Gastrocnemius medialis (tissue), 4 donors: ENCODE data around the gene SV2B. TPM values are rescaled to one million over a fixed set of nuclear protein-coding genes. Genes with fewer than 3 reads are reported as not detected.
A peak's percentile ranks its signal among the peaks of the same experiment; 100 is the strongest.

Source experiments
- ATAC-seq, 2 donors: fragments of 150-250 bp; one replicate each; pipeline ENCODE4 v1.9.1; 2016
- DNase-seq, 2 donors: peaks; one replicate each; pipeline ENCODE4 v3.0.0-alpha.2; 2019
- H3K27ac ChIP-seq, 4 donors: fragments of 200-600 bp; sonication (generic); 1 replicate in 1 of 4; 2 replicates in 3 of 4; pipeline ENCODE4 v1.5.1; 2016 to 2018; ENCODE audit warnings: mild to moderate bottlenecking in 2 of 4, moderate library complexity in 1 of 4
- H3K27me3 ChIP-seq, 3 donors: fragments of 200-600 bp; sonication (generic) in 2 of 3; 1 replicate in 1 of 3; 2 replicates in 2 of 3; pipeline versions ENCODE4 v1.5.1 to v1.6.0; 2016 to 2019; ENCODE audit warnings: mild to moderate bottlenecking in 1 of 3, moderate library complexity in 1 of 3
- H3K36me3 ChIP-seq, 2 donors: fragments of 200-600 bp; sonication (generic) in 1 of 2; one replicate each; pipeline ENCODE4 v1.5.1; 2017 to 2018
- H3K4me1 ChIP-seq, 2 donors: fragments of 200-600 bp; sonication (generic) in 1 of 2; one replicate each; pipeline ENCODE4 v1.5.1; 2016 to 2017; ENCODE audit warnings: mild to moderate bottlenecking in 2 of 2
- H3K4me3 ChIP-seq, 4 donors: fragments of 200-600 bp; sonication (generic) in 3 of 4; 1 replicate in 1 of 4; 2 replicates in 3 of 4; pipeline ENCODE4 v1.5.1; 2016 to 2019; ENCODE audit warnings: mild to moderate bottlenecking in 2 of 4
- H3K9me3 ChIP-seq, 3 donors: fragments of 200-600 bp; sonication (generic) in 2 of 3; 1 replicate in 1 of 3; 2 replicates in 2 of 3; pipeline ENCODE4 v1.5.1; 2016 to 2019
- POLR2A ChIP-seq, 2 donors: fragments of 450-650 bp; IDR thresholded peaks; one replicate each; pipeline ENCODE4 v1.6.1; 2017; ENCODE audit warnings: antibody characterized with exemption in 2 of 2, mild to moderate bottlenecking in 2 of 2, moderate library complexity in 2 of 2
- in situ Hi-C, 4 donors: fragments of 200-750 bp; cut with MboI; loops; one replicate each; pipeline versions ENCODE4 v1.15.0 to v1.8.0; 2017; ENCODE audit warnings: low sequenced_read_pairs in 4 of 4
- intact Hi-C: fragments of 100-400 bp; cut with DNase I; formaldehyde crosslinking; loops from one replicate; pipeline ENCODE4 v1.15.1; 2023; ENCODE audit warnings: low total_unique reads
- total RNA-seq, 4 donors: library from RNA; depleted of rRNA; stranded (reverse); fragments of >200 nt; gene quantifications; one replicate each; pipeline versions ENCODE4 v1.1.0 to v1.2.3, GENCODE V29; 2016
- TF ChIP-seq, protein P1 (sequence below), 5 experiments: fragments of 450-650 bp in 3 of 5; fragments of 200-600 bp in 2 of 5; sonication (generic) in 2 of 5; IDR thresholded peaks in 4 of 5; conservative IDR thresholded peaks in 1 of 5; 1 replicate in 4 of 5; 2 replicates in 1 of 5; pipeline ENCODE4 v1.5.1; 2016 to 2019; ENCODE audit warnings: antibody characterized with exemption in 5 of 5, mild to moderate bottlenecking in 3 of 5, moderate library complexity in 3 of 5

Gene SV2B
- total RNA-seq, 4 donors from 2014 or later: 0.36 to 0.89 (median 0.67) TPM

DNA sequence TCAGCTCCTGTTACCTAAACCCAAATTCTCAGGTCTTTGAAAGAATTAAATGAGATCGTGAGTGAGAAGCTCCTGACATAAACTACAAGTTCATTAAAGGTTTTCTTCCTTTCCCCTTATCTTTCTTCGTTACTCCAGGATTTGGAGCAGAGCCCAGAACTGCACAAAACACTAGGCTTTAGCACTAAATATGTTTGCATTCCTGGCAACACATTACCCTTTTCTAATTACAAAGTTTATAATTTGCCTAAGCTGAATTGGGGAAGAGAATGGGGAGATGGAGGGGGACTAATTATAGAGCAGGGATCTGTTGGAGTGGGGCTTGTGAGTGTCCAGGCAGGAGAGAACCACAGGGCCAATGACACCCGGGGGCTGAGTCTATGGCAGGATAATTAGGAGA, 109.7 kb downstream of the SV2B start:
- Histone ChIP-seq H3K27ac (no peak overlapping the region), H3K27me3 (peaks cover 0 to 4% (median 0%) of the 10 kb centered on the region in 3 donors), H3K9me3 (no peaks in the 10 kb centered on the region), H3K36me3 (no peaks in the 10 kb centered on the region), H3K4me1 (peaks cover under 1% of the 10 kb centered on the region in 2 donors), H3K4me3 (no peak overlapping the region)
- intact Hi-C loops: no loop called here
- in situ Hi-C loops: no loop called here
- DNase-seq (no peak), ATAC-seq (no peak)
- TF ChIP-seq, protein P1, sequence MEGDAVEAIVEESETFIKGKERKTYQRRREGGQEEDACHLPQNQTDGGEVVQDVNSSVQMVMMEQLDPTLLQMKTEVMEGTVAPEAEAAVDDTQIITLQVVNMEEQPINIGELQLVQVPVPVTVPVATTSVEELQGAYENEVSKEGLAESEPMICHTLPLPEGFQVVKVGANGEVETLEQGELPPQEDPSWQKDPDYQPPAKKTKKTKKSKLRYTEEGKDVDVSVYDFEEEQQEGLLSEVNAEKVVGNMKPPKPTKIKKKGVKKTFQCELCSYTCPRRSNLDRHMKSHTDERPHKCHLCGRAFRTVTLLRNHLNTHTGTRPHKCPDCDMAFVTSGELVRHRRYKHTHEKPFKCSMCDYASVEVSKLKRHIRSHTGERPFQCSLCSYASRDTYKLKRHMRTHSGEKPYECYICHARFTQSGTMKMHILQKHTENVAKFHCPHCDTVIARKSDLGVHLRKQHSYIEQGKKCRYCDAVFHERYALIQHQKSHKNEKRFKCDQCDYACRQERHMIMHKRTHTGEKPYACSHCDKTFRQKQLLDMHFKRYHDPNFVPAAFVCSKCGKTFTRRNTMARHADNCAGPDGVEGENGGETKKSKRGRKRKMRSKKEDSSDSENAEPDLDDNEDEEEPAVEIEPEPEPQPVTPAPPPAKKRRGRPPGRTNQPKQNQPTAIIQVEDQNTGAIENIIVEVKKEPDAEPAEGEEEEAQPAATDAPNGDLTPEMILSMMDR (IDR thresholded peaks at IDR 0.05 in 4 of 5, conservative IDR thresholded peaks at IDR 0.05 in 1 of 5): no peak
- TF ChIP-seq POLR2A (IDR thresholded peaks at IDR 0.05): no peak

DNA sequence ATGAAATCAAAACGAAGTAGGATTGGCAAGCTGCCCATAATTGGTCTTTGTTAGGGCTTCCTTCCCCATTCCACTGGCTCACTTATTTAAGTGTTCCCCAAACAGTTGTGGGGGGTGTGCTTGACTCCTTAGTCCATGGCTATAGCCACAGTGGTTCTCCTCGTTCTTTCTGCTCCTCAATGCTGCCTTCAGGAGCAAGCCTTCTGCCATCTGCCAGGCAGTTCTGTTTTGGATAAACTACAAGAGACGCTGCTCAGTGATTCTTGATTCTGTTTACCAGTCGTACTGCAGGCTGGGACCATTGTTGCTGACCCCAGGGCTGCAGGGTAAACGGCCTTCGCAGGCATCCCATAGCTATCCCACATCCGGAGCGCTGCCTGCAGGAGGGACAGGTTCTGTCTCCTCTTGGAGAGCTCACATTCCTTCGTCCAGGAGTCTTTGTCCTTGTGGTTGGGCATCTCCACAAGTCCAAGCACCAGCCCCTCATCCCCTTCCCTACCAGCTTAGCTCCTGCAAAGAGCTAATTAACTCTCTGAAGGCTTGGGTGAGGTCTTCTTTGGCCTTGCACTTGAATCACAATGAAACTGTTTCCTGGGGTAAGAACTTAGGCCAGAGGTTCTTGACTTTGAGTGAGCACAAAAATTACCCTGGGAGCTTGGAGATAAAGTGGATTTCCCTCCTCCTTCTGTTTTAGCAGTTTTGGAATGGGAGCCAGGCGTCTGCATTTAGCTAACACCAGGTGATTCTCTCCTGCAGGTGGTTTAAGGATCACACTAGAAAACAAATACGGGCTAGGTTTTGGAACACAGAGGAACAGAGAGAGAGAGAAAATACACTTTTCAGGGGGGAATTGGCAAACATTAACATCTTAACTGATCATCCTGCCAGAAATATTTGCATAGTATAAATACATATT, 114.9 kb downstream of the SV2B start:
- H3K36me3 ChIP-seq: no peaks in the 10 kb centered on the region
- TF ChIP-seq, protein P1 (IDR thresholded peaks at IDR 0.05 in 4 of 5, conservative IDR thresholded peaks at IDR 0.05 in 1 of 5): no peak
- no peak for TF ChIP-seq POLR2A (IDR thresholded peaks at IDR 0.05)
- no peak for ATAC-seq

GRCh38 chr15:91216000-91216399, 115.9 kb downstream of the SV2B start:
- intact Hi-C loops: loop anchor here (1.0 to 2.0 kb wide), 2 partner anchors 49 to 97 kb away; no protein-coding TSS in a partner anchor
- H3K4me1 ChIP-seq: peaks cover 11 to 22% of the 10 kb centered on the region in 2 donors
- H3K36me3 ChIP-seq: no peaks in the 10 kb centered on the region
- H3K4me3 ChIP-seq: no peak overlapping the region
- H3K27ac ChIP-seq: peak overlapping the region; percentile 46 to 74 (median 71)
- H3K9me3 ChIP-seq: no peaks in the 10 kb centered on the region
- DNase-seq (peak; percentile 54 to 66), ATAC-seq (peak; percentile 96)
- no peak for TF ChIP-seq POLR2A (IDR thresholded peaks at IDR 0.05)
- TF ChIP-seq, protein P1 (IDR thresholded peaks at IDR 0.05 in 4 of 5, conservative IDR thresholded peaks at IDR 0.05 in 1 of 5): no peak
- in situ Hi-C loops: no loop called here
- no peaks in the 10 kb centered on the region for H3K27me3 ChIP-seq

More for the DNA sequence above, 114.9 kb downstream of the SV2B start:
- no peak overlapping the region for H3K4me3 ChIP-seq
- in situ Hi-C loops: no loop called here
- no peaks in the 10 kb centered on the region for H3K27me3 ChIP-seq
- peaks cover 11 to 22% of the 10 kb centered on the region in 2 donors for H3K4me1 ChIP-seq
- intact Hi-C loops: no loop called here
- H3K27ac ChIP-seq: peak overlapping the region in 2 of 4 donors; percentile 69 to 74
- no peaks in the 10 kb centered on the region for H3K9me3 ChIP-seq
- DNase-seq: no peak

DNA sequence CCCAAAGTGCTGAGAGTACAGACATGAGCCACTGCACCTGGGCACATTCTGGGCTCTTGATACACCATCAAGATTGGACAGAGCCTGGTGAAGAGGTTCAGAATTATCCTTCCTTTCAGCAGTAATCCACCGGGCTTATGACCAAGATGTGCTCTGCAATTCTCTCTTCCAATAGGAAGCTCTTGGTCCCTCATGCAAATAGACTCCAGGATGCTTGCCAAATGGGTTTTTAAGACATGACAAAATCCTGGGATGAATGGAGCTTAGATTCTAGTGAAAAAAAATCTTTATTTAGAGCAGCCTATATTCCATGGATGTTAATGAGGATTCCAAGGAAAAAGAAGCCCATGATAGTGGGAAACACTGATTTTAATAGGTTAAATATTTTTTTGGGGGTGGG, 119.1 kb downstream of the SV2B start:
- Histone ChIP-seq H3K27ac (no peak overlapping the region), H3K27me3 (no peaks in the 10 kb centered on the region), H3K36me3 (no peaks in the 10 kb centered on the region), H3K4me3 (no peak overlapping the region), H3K9me3 (no peaks in the 10 kb centered on the region), H3K4me1 (peaks cover 11 to 22% of the 10 kb centered on the region in 2 donors)
- TF ChIP-seq POLR2A (IDR thresholded peaks at IDR 0.05): no peak
- TF ChIP-seq, protein P1 (IDR thresholded peaks at IDR 0.05 in 4 of 5, conservative IDR thresholded peaks at IDR 0.05 in 1 of 5): no peak
- in situ Hi-C loops: no loop called here
- no peak for DNase-seq
- ATAC-seq: no peak
- intact Hi-C loops: no loop called here
